ENCODE measurements around the gene UBL4A.

Gene UBL4A

DNA sequence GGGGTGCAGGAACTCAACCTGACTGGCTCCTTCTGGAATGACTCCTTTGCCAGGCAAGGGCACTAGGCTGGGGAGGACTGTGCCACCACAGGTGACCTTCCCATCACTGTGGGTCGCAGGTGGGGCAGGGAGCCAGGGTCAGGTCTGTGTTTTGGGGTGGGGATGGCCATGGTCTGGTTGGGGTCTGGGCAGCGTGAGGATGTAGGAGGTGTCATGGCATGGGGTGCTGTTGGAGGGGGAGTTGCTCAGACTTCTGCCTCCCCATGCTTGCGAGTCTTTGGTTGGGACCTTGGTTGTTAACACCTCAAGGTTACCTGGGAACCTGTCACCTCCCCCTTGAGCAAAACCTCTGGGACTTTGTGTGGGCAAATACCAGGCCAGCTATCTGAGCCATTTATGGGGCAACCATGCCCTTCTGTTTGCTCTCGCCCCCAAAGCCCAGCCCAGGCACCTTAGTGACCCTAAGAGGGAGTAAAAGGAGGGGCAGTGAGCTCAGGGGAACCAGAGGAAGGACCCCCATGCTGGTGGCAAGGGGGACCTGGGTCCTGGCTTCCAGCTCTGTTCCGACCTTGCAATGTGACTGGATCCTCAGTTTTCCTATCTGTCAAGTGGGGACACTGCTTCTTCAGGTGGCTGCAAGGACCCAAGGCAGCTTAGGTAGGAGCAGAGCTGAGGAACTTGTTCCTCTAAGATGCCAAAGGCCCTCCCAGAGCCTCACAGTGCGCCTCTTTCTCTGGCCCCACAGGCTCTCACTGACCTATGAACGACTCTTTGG, 51.8 kb downstream of the UBL4A start:
- peaks cover 42% of the 10 kb centered on the region for H3K36me3 Mint-ChIP-seq (ENCODE audit: low read depth)
- peaks cover 17% of the 10 kb centered on the region for H3K4me1 Mint-ChIP-seq

More for the DNA sequence above, 51.8 kb downstream of the UBL4A start:
- TF ChIP-seq, protein P1, sequence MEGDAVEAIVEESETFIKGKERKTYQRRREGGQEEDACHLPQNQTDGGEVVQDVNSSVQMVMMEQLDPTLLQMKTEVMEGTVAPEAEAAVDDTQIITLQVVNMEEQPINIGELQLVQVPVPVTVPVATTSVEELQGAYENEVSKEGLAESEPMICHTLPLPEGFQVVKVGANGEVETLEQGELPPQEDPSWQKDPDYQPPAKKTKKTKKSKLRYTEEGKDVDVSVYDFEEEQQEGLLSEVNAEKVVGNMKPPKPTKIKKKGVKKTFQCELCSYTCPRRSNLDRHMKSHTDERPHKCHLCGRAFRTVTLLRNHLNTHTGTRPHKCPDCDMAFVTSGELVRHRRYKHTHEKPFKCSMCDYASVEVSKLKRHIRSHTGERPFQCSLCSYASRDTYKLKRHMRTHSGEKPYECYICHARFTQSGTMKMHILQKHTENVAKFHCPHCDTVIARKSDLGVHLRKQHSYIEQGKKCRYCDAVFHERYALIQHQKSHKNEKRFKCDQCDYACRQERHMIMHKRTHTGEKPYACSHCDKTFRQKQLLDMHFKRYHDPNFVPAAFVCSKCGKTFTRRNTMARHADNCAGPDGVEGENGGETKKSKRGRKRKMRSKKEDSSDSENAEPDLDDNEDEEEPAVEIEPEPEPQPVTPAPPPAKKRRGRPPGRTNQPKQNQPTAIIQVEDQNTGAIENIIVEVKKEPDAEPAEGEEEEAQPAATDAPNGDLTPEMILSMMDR (IDR thresholded peaks at IDR 0.05; ENCODE audit: unreplicated experiment in 3 of 3): no peak
- Mint-ChIP-seq H3K4me3 (no peak overlapping the region), H3K27me3 (ENCODE audit: low read depth) (no peaks in the 10 kb centered on the region), H3K9me3 (peaks cover 24% of the 10 kb centered on the region), H3K27ac (no peak overlapping the region)
